Measurements from ENCODE around the gene STK32B.

Gene STK32B

GRCh38 chr4:5456296-5456845 lies 405.1 kb downstream of the STK32B start:
- TF ChIP-seq REST (IDR thresholded peaks at IDR 0.05; ENCODE audit: low read depth) (no peak), CREB1 (IDR thresholded peaks at IDR 0.05; ENCODE audit: low read depth) (no peak), EP300 (IDR thresholded peaks at IDR 0.05; ENCODE audit: borderline replicate concordance) (no peak), TAF1 (IDR thresholded peaks at IDR 0.05; ENCODE audit: low read depth) (no peak), MAX (IDR thresholded peaks at IDR 0.05) (no peak), EGR1 (IDR thresholded peaks at IDR 0.05) (no peak), FOXM1 (IDR thresholded peaks at IDR 0.05; ENCODE audit: borderline replicate concordance, low read depth) (no peak), TEAD4 (IDR thresholded peaks at IDR 0.05) (no peak), TCF12 (IDR thresholded peaks at IDR 0.05; ENCODE audit: low read depth) (no peak), USF1 (IDR thresholded peaks at IDR 0.05) (no peak), ZBTB7A (IDR thresholded peaks at IDR 0.05; ENCODE audit: low read depth) (no peak), YY1 (IDR thresholded peaks at IDR 0.05; ENCODE audit: low read depth) (no peak), RAD21 (IDR thresholded peaks at IDR 0.05; ENCODE audit: low read depth) (no peak), NFIC (IDR thresholded peaks at IDR 0.05) (no peak), CEBPB (IDR thresholded peaks at IDR 0.05) (no peak)

GRCh38 chr4:5458676-5459075 lies 407.4 kb downstream of the STK32B start:
- TF ChIP-seq EP300 (IDR thresholded peaks at IDR 0.05; ENCODE audit: borderline replicate concordance): no peak
- no peak for TF ChIP-seq EGR1 (IDR thresholded peaks at IDR 0.05)
- TF ChIP-seq ZBTB7A (IDR thresholded peaks at IDR 0.05; ENCODE audit: low read depth): no peak
- TF ChIP-seq RAD21 (IDR thresholded peaks at IDR 0.05; ENCODE audit: low read depth): no peak
- no peak for TF ChIP-seq TCF12 (IDR thresholded peaks at IDR 0.05; ENCODE audit: low read depth)
- no peak for TF ChIP-seq FOXM1 (IDR thresholded peaks at IDR 0.05; ENCODE audit: borderline replicate concordance, low read depth)
- TF ChIP-seq MAX (IDR thresholded peaks at IDR 0.05): no peak
- TF ChIP-seq YY1 (IDR thresholded peaks at IDR 0.05; ENCODE audit: low read depth): no peak
- no peak for TF ChIP-seq TEAD4 (IDR thresholded peaks at IDR 0.05)
- TF ChIP-seq NFIC (IDR thresholded peaks at IDR 0.05): no peak
- no peak for TF ChIP-seq CEBPB (IDR thresholded peaks at IDR 0.05)
- no peak for TF ChIP-seq TAF1 (IDR thresholded peaks at IDR 0.05; ENCODE audit: low read depth)
- no peak for TF ChIP-seq USF1 (IDR thresholded peaks at IDR 0.05)
- TF ChIP-seq CREB1 (IDR thresholded peaks at IDR 0.05; ENCODE audit: low read depth): no peak
- no peak for TF ChIP-seq REST (IDR thresholded peaks at IDR 0.05; ENCODE audit: low read depth)

- no peak for TF ChIP-seq EP300 (IDR thresholded peaks at IDR 0.05; ENCODE audit: borderline replicate concordance)
- TF ChIP-seq CEBPB (IDR thresholded peaks at IDR 0.05): no peak
- TF ChIP-seq TAF1 (IDR thresholded peaks at IDR 0.05; ENCODE audit: low read depth): no peak
- no peak for TF ChIP-seq NFIC (IDR thresholded peaks at IDR 0.05)
- no peak for TF ChIP-seq USF1 (IDR thresholded peaks at IDR 0.05)
- TF ChIP-seq YY1 (IDR thresholded peaks at IDR 0.05; ENCODE audit: low read depth): no peak
- no peak for TF ChIP-seq TEAD4 (IDR thresholded peaks at IDR 0.05)
- no peak for TF ChIP-seq REST (IDR thresholded peaks at IDR 0.05; ENCODE audit: low read depth)
- no peak for TF ChIP-seq ZBTB7A (IDR thresholded peaks at IDR 0.05; ENCODE audit: low read depth)
- TF ChIP-seq RAD21 (IDR thresholded peaks at IDR 0.05; ENCODE audit: low read depth): no peak
- no peak for TF ChIP-seq MAX (IDR thresholded peaks at IDR 0.05)
- no peak for TF ChIP-seq FOXM1 (IDR thresholded peaks at IDR 0.05; ENCODE audit: borderline replicate concordance, low read depth)
- TF ChIP-seq EGR1 (IDR thresholded peaks at IDR 0.05): no peak
- no peak for TF ChIP-seq TCF12 (IDR thresholded peaks at IDR 0.05; ENCODE audit: low read depth)
- TF ChIP-seq CREB1 (IDR thresholded peaks at IDR 0.05; ENCODE audit: low read depth): no peak
Measured at GRCh38 chr4:5459236-5459635, 408.0 kb downstream of the STK32B start.

Data from Ishikawa (cell line).